ENCODE results near the gene AOX1. TPM values are rescaled to one million over a fixed set of nuclear protein-coding genes. Genes with fewer than 3 reads are reported as not detected.

The AOX1 gene
- total and polyA plus RNA-seq, 9 of the 15 experiments (the other 6 are each of a cell fraction or from before 2014, with no cell fraction given), result 0.10 to 0.55 (median 0.20) TPM; not detected in 6

GRCh38 chr2:200689115-200689514 is 103.3 kb downstream of the AOX1 start:
- ChIA-PET POLR2A (interaction anchor here (1.4 kb wide), 1 partner anchor 23 kb away, joined by 5 read pairs; no protein-coding TSS in a partner anchor), CTCF (ENCODE audit: low intra/inter-chr PET ratio) (no interaction called here)
- in situ Hi-C loops (cut with MboI), result no loop called here
- ATAC-seq (no peak), DNase-seq (ENCODE audit: extremely low read depth in 1 of 4, low spot score in 3 of 4) (no peak), FAIRE-seq (no peak)
- no peak for TF ChIP-seq RBM22 (IDR thresholded peaks at IDR 0.05; ENCODE audit: low read depth, low read length, poor library complexity, severe bottlenecking)
- no peak for TF ChIP-seq STAT6 (CRISPR knock-in tag; IDR thresholded peaks at IDR 0.05)
- no peak for TF ChIP-seq ATF1 (CRISPR knock-in tag; IDR thresholded peaks at IDR 0.05)
- no peak for TF ChIP-seq ATF1 (tag; IDR thresholded peaks at IDR 0.05)
- TF ChIP-seq TARDBP (IDR thresholded peaks at IDR 0.05), result no peak
- TF ChIP-seq ETS1 (conservative IDR thresholded peaks at IDR 0.05; ENCODE audit: control insufficient read depth, low read depth, low read length), result no peak
- no peak for TF ChIP-seq EHMT2 (IDR thresholded peaks at IDR 0.05)
- TF ChIP-seq IFI16 (CRISPR knock-in tag; IDR thresholded peaks at IDR 0.05), result no peak
- no peak for TF ChIP-seq TRIM28 (IDR thresholded peaks at IDR 0.05)
- TF ChIP-seq MBD2 (IDR thresholded peaks at IDR 0.05; ENCODE audit: borderline replicate concordance, low read depth), result no peak
- TF ChIP-seq FOXP4 (CRISPR knock-in tag; IDR thresholded peaks at IDR 0.05; ENCODE audit: borderline replicate concordance), result no peak
- TF ChIP-seq PBX2 (CRISPR knock-in tag; IDR thresholded peaks at IDR 0.05; ENCODE audit: low read depth), result no peak
- no peak for TF ChIP-seq PBX2 (tag; conservative IDR thresholded peaks at IDR 0.05; ENCODE audit: low read depth)
- no peak for TF ChIP-seq ZNF217 (CRISPR knock-in tag; IDR thresholded peaks at IDR 0.05)
- TF ChIP-seq U2AF2 (optimal IDR thresholded peaks at IDR 0.05; ENCODE audit: low read depth, low read length), result no peak
- no peaks in the 10 kb centered on the region for H4K20me1 ChIP-seq (replicated peaks; ENCODE audit: control insufficient read depth, insufficient read depth, low read length)
- no peaks in the 10 kb centered on the region for H3K9me1 ChIP-seq (ENCODE audit: control insufficient read depth, insufficient read depth, low read length)
- peaks cover 0 to 6% of the 10 kb centered on the region in 2 experiments; a peak in 2 of 5 replicates for H3K27me3 ChIP-seq (ENCODE audit: control insufficient read depth in 2 of 2, insufficient read depth in 2 of 2, low read length in 2 of 2)
- H2AFZ ChIP-seq (ENCODE audit: low read depth, low read length), result no peak overlapping the region
- H3K9me3 ChIP-seq (replicated peaks; ENCODE audit: control insufficient read depth, insufficient read depth, low read depth, low read length), result no peaks in the 10 kb centered on the region
- BruUV-seq (replicated peaks), result no TSS peak
- no peaks in the 10 kb centered on the region for H3K4me1 ChIP-seq (replicated peaks in 1 of 2; ENCODE audit: control insufficient read depth in 2 of 2, insufficient read depth in 2 of 2, low read length in 2 of 2)
- no peak overlapping the region for H3K27ac ChIP-seq (ENCODE audit: extremely low read depth, low read depth, low read length)
- intact Hi-C loops (cut with micrococcal nuclease), result no loop called here
- no peak overlapping the region for H3K4me3 ChIP-seq
- no peak overlapping the region for H3K4me2 ChIP-seq (ENCODE audit: insufficient read depth, low read length)
- no peaks in the 10 kb centered on the region for H3K79me2 ChIP-seq (ENCODE audit: control insufficient read depth, insufficient read depth, low read length)
- WGBS (ENCODE audit: insufficient coverage, low coverage, missing lambda C conversion rate), result 0% methylated on average over 3 of the region's 3 CpGs
- H3K36me3 ChIP-seq (ENCODE audit: control insufficient read depth, insufficient read depth, low read length), result no peaks in the 10 kb centered on the region
- H3K9ac ChIP-seq (ENCODE audit: insufficient read depth in 1 of 2, low read depth in 2 of 2, low read length in 2 of 2), result no peak overlapping the region

Data from K562 (cell line).